GDM1 (cell line): ENCODE results near the gene AREG.

Experiments used
- DNase-seq: peaks from one replicate; lab custom pipeline; 2025; lab: John Stamatoyannopoulos, UW

The AREG gene

GRCh38 chr4:74463123-74463522, 18.2 kb downstream of the AREG start:
- DNase-seq, result no peak

- DNase-seq, result no peak
Observed at GRCh38 chr4:74464291-74464690, 19.4 kb downstream of the AREG start.

GRCh38 chr4:74466242-74466641, 21.3 kb downstream of the AREG start:
- DNase-seq, result no peak

GRCh38 chr4:74471264-74471663, 26.3 kb downstream of the AREG start:
- no peak for DNase-seq

- no peak for DNase-seq
Observed at GRCh38 chr4:74473155-74473811, 28.3 kb downstream of the AREG start.

- no peak for DNase-seq
Observed at GRCh38 chr4:74474345-74475090, 29.6 kb downstream of the AREG start.

GRCh38 chr4:74475091-74475800, 30.3 kb downstream of the AREG start:
- DNase-seq, result no peak

GRCh38 chr4:74475946-74476345, 31.0 kb downstream of the AREG start:
- DNase-seq, result no peak

- DNase-seq, result no peak
Observed at GRCh38 chr4:74479009-74479408, 34.1 kb downstream of the AREG start.

GRCh38 chr4:74480267-74480666, 35.3 kb downstream of the AREG start:
- DNase-seq, result no peak

- no peak for DNase-seq
Observed at GRCh38 chr4:74481891-74482609, 37.1 kb downstream of the AREG start.

- DNase-seq, result no peak
Observed at GRCh38 chr4:74483226-74483911, 38.4 kb downstream of the AREG start.

- DNase-seq, result no peak
Observed at GRCh38 chr4:74486905-74487304, 42.0 kb downstream of the AREG start.

- no peak for DNase-seq
Observed at GRCh38 chr4:74487771-74488170, 42.8 kb downstream of the AREG start.

- DNase-seq, result no peak
Observed at GRCh38 chr4:74490736-74491135, 45.8 kb downstream of the AREG start.

GRCh38 chr4:74499986-74500781, 55.2 kb downstream of the AREG start:
- DNase-seq, result no peak

- no peak for DNase-seq
Observed at GRCh38 chr4:74501579-74501978, 56.6 kb downstream of the AREG start.

GRCh38 chr4:74503580-74503979, 58.6 kb downstream of the AREG start:
- no peak for DNase-seq

- DNase-seq, result no peak
Observed at GRCh38 chr4:74504212-74504611, 59.3 kb downstream of the AREG start.
